Lung (tissue), 12 donors: Measurements from ENCODE around the gene PAM. TPM values are rescaled to one million over a fixed set of nuclear protein-coding genes. Genes with fewer than 3 reads are reported as not detected.

Experiments
- ATAC-seq: fragments of 200-7000 bp; cut with Tn5 transposase; one replicate; pipeline ENCODE4 v1.9.1; 2020; ENCODE audit warnings: moderate number of reproducible peaks; ENCODE audit not compliant: insufficient read depth, low FRiP score
- DNase-seq, 3 donors: peaks; one replicate each; pipeline ENCODE4 v3.0.0-alpha.2; 2013 to 2017
- H3K27ac ChIP-seq, 2 donors: one replicate each; pipeline ENCODE4 v1.5.1; 2013; ENCODE audit warnings: mild to moderate bottlenecking in 2 of 2, moderate library complexity in 2 of 2, control low read depth in 1 of 2, inconsistent platforms in 1 of 2, low read depth in 1 of 2, low read length in 1 of 2
- H3K27me3 ChIP-seq, 3 donors: one replicate each; pipeline ENCODE4 v1.5.1; 2013; ENCODE audit warnings: low read length in 2 of 3; ENCODE audit not compliant: control insufficient read depth in 3 of 3, insufficient read depth in 3 of 3
- H3K36me3 ChIP-seq, 4 donors: one replicate each; pipeline ENCODE4 v1.5.1; 2013; ENCODE audit warnings: low read length in 4 of 4, mild to moderate bottlenecking in 1 of 4, moderate library complexity in 1 of 4; ENCODE audit not compliant: control insufficient read depth in 4 of 4, insufficient read depth in 4 of 4
- H3K4me1 ChIP-seq, 5 donors: one replicate each; pipeline ENCODE4 v1.5.1; 2013; ENCODE audit warnings: low read length in 5 of 5, mild to moderate bottlenecking in 2 of 5, moderate library complexity in 1 of 5; ENCODE audit not compliant: control insufficient read depth in 5 of 5, insufficient read depth in 5 of 5
- H3K4me3 ChIP-seq: one replicate; pipeline ENCODE4 v1.5.1; 2013; ENCODE audit warnings: mild to moderate bottlenecking, control low read depth, moderate library complexity
- H3K9ac ChIP-seq, 2 donors: one replicate each; pipeline ENCODE4 v1.5.1; 2013; ENCODE audit warnings: low read length in 2 of 2, control low read depth in 1 of 2; ENCODE audit not compliant: insufficient read depth in 1 of 2
- H3K9me3 ChIP-seq, 4 donors: one replicate each; pipeline ENCODE4 v1.5.1; 2013; ENCODE audit warnings: low read length in 3 of 4, mild to moderate bottlenecking in 1 of 4, moderate library complexity in 1 of 4; ENCODE audit not compliant: control insufficient read depth in 4 of 4, insufficient read depth in 3 of 4
- WGBS, 2 donors: extraction: QIAGEN DNeasy Blood & Tissue Kit; methylation state at CpG; one replicate each; pipeline ENCODE4 v1.1.7; 2013; 5-methylcytosine and 5-hydroxymethylcytosine counted together
- polyA plus RNA-seq, 2 donors: library from polyadenylated mRNA; stranded (reverse); fragments of 200-250 nt; gene quantifications; one replicate each; pipeline ENCODE4 v1.2.1, GENCODE V29; 2013
- total RNA-seq, 2 donors: library from RNA; depleted of rRNA in 1 of 2; stranded (reverse); fragments of >200 nt in 1 of 2; gene quantifications; one replicate each; pipeline ENCODE4 v1.2.1, GENCODE V29; 2014 to 2021
- TF ChIP-seq, protein P1 (sequence below): IDR thresholded peaks from 2 replicates; pipeline ENCODE4 v1.5.1; 2012; ENCODE audit warnings: mild to moderate bottlenecking; ENCODE audit errors: control extremely low read depth, extremely low read depth
- donor health status: control.
- donor health status: control.
- donor health status: Bipolar disorder and iron deficiency.
- donor health status: healthy.
- donor health status: DM: yes; HTN: yes; CAD: no.

Gene PAM
- total and polyA plus RNA-seq, 4 donors = 117 to 248 (median 151) TPM

DNA sequence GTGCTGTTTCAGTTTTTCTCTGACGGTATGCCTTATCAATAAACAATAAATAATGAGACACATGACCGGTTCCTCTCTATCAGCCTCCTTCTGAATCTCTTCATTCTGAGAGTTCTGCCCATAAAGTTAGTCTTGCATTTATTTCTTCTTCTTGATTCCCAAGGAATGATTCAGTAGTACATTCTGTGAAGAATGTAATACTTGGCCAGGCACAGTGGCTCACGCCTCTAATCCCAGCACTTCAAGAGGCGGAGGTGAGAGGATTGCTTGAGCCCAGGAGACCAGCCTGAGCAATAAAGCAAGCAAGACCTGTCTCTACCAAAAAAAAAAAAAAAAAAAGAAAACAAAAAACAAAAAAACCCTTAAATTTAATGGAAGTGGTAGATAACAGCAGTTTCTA is 53.9 kb downstream of the PAM start:
- TF ChIP-seq, protein P1, sequence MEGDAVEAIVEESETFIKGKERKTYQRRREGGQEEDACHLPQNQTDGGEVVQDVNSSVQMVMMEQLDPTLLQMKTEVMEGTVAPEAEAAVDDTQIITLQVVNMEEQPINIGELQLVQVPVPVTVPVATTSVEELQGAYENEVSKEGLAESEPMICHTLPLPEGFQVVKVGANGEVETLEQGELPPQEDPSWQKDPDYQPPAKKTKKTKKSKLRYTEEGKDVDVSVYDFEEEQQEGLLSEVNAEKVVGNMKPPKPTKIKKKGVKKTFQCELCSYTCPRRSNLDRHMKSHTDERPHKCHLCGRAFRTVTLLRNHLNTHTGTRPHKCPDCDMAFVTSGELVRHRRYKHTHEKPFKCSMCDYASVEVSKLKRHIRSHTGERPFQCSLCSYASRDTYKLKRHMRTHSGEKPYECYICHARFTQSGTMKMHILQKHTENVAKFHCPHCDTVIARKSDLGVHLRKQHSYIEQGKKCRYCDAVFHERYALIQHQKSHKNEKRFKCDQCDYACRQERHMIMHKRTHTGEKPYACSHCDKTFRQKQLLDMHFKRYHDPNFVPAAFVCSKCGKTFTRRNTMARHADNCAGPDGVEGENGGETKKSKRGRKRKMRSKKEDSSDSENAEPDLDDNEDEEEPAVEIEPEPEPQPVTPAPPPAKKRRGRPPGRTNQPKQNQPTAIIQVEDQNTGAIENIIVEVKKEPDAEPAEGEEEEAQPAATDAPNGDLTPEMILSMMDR = no peak
- Histone ChIP-seq H3K36me3 (no peaks in the 10 kb centered on the region), H3K4me1 (peaks cover 0 to 9% (median 0%) of the 10 kb centered on the region in 5 donors), H3K27me3 (no peaks in the 10 kb centered on the region), H3K4me3 (no peak overlapping the region), H3K9me3 (no peaks in the 10 kb centered on the region), H3K27ac (no peak overlapping the region), H3K9ac (no peak overlapping the region)
- WGBS, 2 donors = 81 to 95% methylated on average over 4 of the region's 4 CpGs
- DNase-seq (no peak), ATAC-seq (peak; percentile 71)

DNA sequence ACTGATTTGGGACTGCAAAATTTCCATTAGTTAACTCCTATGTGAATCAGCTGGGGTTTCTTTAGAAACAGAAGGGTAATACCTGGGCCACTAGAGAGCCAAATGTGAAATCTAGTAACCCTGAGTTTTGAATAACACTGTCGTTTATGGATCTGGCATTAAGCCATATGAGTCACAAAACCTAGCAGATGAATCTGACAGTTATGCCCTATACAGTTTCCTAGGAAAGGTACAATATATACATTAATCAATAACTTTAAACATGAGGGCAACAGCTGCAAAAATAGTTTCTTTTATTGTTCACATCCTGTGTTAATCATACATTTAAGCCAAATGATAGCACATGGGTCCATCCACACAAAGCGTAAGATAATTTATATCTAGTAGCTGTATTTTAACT is 56.9 kb downstream of the PAM start:
- ATAC-seq (no peak), DNase-seq (no peak)
- Histone ChIP-seq H3K36me3 (no peaks in the 10 kb centered on the region), H3K9me3 (no peaks in the 10 kb centered on the region), H3K4me3 (no peak overlapping the region), H3K27me3 (no peaks in the 10 kb centered on the region), H3K4me1 (peaks cover 0 to 14% (median 9%) of the 10 kb centered on the region in 5 donors), H3K9ac (no peak overlapping the region), H3K27ac (no peak overlapping the region)
- TF ChIP-seq, protein P1 = no peak
- WGBS, 2 donors = 53 to 60% methylated on average over 2 of the region's 2 CpGs

DNA sequence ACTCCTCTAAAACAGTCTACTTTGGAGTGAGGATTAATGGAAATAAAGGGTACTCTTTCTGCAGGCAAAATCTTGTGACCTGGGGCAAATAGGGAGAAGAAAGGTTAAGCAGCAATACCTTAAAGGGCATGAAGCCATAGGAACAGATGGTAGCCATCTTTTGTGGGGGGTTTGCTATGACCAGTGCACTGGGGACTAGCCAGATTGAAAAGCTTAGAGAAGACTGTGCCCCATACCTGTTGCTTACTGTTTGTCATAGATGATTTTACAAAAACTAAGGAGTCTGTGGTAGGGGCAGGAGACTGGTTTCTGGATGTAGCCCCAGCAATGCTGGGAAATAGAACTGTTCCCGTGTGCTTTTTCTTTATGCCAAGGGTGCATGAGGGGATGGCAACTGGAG is 58.6 kb downstream of the PAM start:
- TF ChIP-seq, protein P1 = no peak
- H3K9me3 ChIP-seq = no peaks in the 10 kb centered on the region
- no peak overlapping the region for H3K9ac ChIP-seq
- WGBS, 2 donors = 48 to 58% methylated on average over 1 of the region's 1 CpG
- H3K36me3 ChIP-seq = no peaks in the 10 kb centered on the region
- no peaks in the 10 kb centered on the region for H3K27me3 ChIP-seq
- no peak overlapping the region for H3K27ac ChIP-seq
- no peak overlapping the region for H3K4me3 ChIP-seq
- no peak for DNase-seq
- peaks cover 0 to 13% (median 9%) of the 10 kb centered on the region in 5 donors for H3K4me1 ChIP-seq
- ATAC-seq = no peak

- TF ChIP-seq, protein P1 = no peak
- no peak overlapping the region for H3K4me3 ChIP-seq
- H3K9ac ChIP-seq = no peak overlapping the region
- no peaks in the 10 kb centered on the region for H3K9me3 ChIP-seq
- no peaks in the 10 kb centered on the region for H3K36me3 ChIP-seq
- WGBS, 2 donors = 70 to 75% methylated on average over 4 of the region's 4 CpGs
- DNase-seq = no peak
- peaks cover 0 to 13% (median 9%) of the 10 kb centered on the region in 5 donors for H3K4me1 ChIP-seq
- H3K27ac ChIP-seq = no peak overlapping the region
- ATAC-seq = no peak
- H3K27me3 ChIP-seq = no peaks in the 10 kb centered on the region
Measured at GRCh38 chr5:102815084-102815483, 60.0 kb downstream of the PAM start.
